ENCODE results near the gene SCN3B.

GRCh38 chr11:123608945-123609344 lies 45.5 kb downstream of the SCN3B start:
- TF ChIP-seq REST (IDR thresholded peaks at IDR 0.05; ENCODE audit: insufficient read depth in 1 of 2, low read depth in 2 of 2, low read length in 2 of 2) = no peak
- TF ChIP-seq TAF1 (IDR thresholded peaks at IDR 0.05; ENCODE audit: borderline replicate concordance, insufficient read depth, low read length) = no peak
- no peak for TF ChIP-seq POLR2AphosphoS5 (IDR thresholded peaks at IDR 0.05; ENCODE audit: low read depth, low read length)
- no peak for TF ChIP-seq SIN3A (IDR thresholded peaks at IDR 0.05; ENCODE audit: borderline replicate concordance, insufficient read depth, low read length)
